Muscle layer of colon (tissue), 2 donors: ENCODE data around the gene PAXX.

Experiments used
- H3K27ac ChIP-seq: one replicate; pipeline ENCODE4 v1.7.0; 2013; ENCODE audit warnings: low read depth, mild to moderate bottlenecking, low read length, moderate library complexity
- H3K27me3 ChIP-seq, 2 donors: one replicate each; pipeline ENCODE4 v1.7.0; 2013; ENCODE audit warnings: low read length in 2 of 2, mild to moderate bottlenecking in 2 of 2; ENCODE audit not compliant: insufficient read depth in 2 of 2, control insufficient read depth in 1 of 2
- H3K36me3 ChIP-seq: one replicate; pipeline ENCODE4 v1.7.0; 2013; ENCODE audit warnings: mild to moderate bottlenecking, low read length; ENCODE audit not compliant: insufficient read depth
- H3K4me1 ChIP-seq: one replicate; pipeline ENCODE4 v1.7.0; 2013; ENCODE audit warnings: mild to moderate bottlenecking, low read length; ENCODE audit not compliant: insufficient read depth
- H3K4me3 ChIP-seq, 2 donors: one replicate each; pipeline ENCODE4 v1.7.0; 2013; ENCODE audit warnings: low read length in 2 of 2, low read depth in 1 of 2, mild to moderate bottlenecking in 1 of 2, moderate library complexity in 1 of 2
- H3K9ac ChIP-seq: one replicate; pipeline ENCODE4 v1.7.0; 2013; ENCODE audit warnings: low read length
- H3K9me3 ChIP-seq: one replicate; pipeline ENCODE4 v1.7.0; 2013; ENCODE audit warnings: mild to moderate bottlenecking, low read length
- donor health status: abdominal sarcoma.
- donor health status: Adenocarcinoma of cecum.

Gene PAXX, protein sequence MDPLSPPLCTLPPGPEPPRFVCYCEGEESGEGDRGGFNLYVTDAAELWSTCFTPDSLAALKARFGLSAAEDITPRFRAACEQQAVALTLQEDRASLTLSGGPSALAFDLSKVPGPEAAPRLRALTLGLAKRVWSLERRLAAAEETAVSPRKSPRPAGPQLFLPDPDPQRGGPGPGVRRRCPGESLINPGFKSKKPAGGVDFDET

DNA sequence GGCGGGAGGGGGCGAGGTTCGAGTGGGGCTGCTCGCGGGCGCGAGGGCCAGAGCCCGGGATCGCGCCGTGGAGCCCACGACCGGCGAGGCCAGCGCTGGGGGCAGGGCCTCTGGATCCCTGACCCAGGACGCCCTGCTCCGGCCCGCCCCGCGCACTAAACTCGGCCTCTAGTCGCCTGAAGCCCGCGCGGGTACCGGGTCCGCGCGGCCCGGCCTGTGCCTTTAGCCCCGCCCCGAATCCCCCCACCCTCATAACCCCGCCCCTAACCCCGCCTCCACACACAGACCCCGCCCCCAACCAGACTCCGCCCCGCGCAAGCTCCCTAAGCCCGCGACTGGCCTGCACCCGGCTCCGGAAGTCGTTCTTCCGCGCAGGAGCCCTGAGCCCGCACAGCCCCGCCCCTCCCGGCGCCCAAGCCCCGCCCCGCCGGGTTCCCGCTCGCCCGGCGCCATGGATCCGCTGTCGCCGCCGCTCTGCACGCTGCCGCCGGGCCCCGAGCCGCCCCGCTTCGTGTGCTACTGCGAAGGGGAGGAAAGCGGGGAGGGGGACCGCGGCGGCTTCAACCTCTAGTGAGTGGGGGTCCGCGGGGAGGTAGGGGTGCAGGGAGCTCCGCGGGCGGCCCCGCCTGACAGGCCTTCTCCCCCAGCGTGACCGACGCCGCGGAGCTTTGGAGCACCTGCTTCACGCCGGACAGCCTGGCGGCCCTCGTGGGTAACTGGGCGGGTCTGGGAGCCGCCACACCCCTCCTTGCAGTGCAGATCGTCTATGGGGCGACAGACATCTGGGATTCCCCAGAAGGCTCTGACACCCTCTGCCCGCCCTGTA is at the start of gene PAXX:
Gene PAXX, plus strand, starts transcription at position 430 of the 826 bp plus-strand sequence. Its CDS starts 22 bp downstream, at position 452.
- peak within 1 kb of the TSS; percentile 76 for H3K27ac ChIP-seq
- no peaks in the 10 kb centered on the region for H3K36me3 ChIP-seq
- H3K9me3 ChIP-seq = no peaks in the 10 kb centered on the region
- H3K27me3 ChIP-seq = peaks cover 12 to 42% of the 10 kb centered on the region in 2 donors
- peaks cover 17% of the 10 kb centered on the region for H3K4me1 ChIP-seq
- H3K4me3 ChIP-seq = peak within 1 kb of the TSS; percentile 81 to 84
- no peak within 1 kb of the TSS for H3K9ac ChIP-seq

DNA sequence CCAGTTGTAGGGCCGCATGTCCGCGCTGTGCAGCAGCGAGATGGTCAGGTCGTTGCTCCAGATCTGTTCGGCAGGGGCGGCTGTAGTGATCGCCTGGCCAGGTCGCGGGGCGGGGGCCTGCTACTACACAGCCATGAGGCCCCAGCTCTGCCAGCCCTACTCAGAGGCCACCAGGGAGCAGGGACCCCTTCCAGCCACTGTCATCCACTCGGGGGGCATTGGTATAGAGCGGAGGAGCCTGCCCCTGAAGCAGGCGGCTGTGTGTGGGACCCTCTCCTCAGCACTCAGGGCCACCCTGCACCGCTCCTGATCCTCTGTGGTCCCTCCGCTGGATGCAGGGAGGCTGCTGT is 49.4 kb upstream of the PAXX start:
- Histone ChIP-seq H3K9me3 (no peaks in the 10 kb centered on the region), H3K27me3 (no peaks in the 10 kb centered on the region), H3K9ac (no peak overlapping the region), H3K4me1 (peaks cover 12% of the 10 kb centered on the region), H3K27ac (no peak overlapping the region), H3K36me3 (peaks cover 32% of the 10 kb centered on the region), H3K4me3 (peak overlapping the region in 1 of 2 donors; percentile 75)

DNA sequence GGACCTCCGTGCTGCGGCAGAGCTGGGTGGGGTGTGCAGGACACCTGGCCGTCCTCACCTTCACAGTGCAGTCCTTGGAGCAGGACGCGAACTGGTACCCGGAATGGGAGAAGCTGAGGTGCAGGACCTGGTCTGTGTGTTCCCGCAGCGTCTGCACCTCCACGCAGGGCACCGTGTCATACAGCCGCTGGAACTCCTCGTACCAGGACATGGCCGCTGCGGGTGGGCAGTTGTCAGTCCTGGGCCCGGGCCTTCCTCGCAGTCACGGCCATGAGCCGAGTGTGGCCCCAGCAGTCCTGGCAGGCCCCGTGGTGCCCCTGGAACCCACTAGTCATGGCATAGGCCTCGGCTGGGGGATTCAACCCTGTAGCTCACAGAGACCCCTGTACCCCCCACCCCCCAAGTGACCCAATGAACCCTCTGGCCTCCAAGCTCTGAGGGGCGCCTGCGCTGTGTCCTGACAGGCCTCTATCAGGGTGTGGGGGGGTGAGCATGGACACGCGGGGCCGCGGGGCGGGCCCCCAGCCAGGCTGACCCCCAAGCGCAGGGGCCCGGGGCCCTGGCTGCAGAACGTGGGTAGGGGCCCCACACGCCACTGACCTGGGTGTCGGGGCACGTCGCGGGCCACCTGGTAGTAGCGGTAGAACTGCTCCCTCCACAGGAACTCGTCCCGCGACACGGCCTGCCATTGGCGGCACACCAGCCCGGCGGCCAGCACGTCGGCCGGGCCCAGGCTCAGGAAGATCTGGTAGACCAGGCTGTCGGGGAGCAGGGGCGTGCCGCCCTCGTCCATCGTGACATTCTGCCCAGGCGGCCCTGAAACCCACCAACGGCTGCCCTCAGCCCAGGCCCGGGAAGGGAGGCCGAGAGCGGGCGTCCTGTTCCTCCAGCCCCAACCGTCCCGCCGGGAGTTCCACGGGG is 48.7 kb upstream of the PAXX start:
- Histone ChIP-seq H3K4me1 (peaks cover 12% of the 10 kb centered on the region), H3K27me3 (no peaks in the 10 kb centered on the region), H3K4me3 (peak overlapping the region; percentile 75 to 76), H3K27ac (peak overlapping the region; percentile 70), H3K9ac (no peak overlapping the region), H3K36me3 (peaks cover 32% of the 10 kb centered on the region), H3K9me3 (no peaks in the 10 kb centered on the region)

DNA sequence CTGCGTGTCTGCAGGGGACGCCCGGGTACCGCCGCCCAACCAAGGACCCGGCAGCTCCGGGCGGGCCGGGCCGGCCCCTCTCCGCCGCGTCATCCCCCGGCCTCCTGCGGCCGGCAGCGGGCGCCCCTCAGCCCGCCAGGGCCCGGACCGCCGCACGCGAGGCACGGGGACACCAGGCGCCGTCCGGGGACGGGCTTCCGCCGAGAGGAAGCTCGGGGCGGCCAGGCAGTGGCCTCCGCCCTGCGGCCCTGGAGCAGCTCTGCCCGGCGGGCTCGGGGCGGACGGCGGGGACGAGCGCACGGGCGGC is 48.1 kb upstream of the PAXX start:
- no peaks in the 10 kb centered on the region for H3K9me3 ChIP-seq
- no peak overlapping the region for H3K9ac ChIP-seq
- H3K36me3 ChIP-seq = peaks cover 32% of the 10 kb centered on the region
- peak overlapping the region; percentile 75 to 76 for H3K4me3 ChIP-seq
- peak overlapping the region; percentile 70 for H3K27ac ChIP-seq
- H3K4me1 ChIP-seq = peaks cover 12% of the 10 kb centered on the region
- H3K27me3 ChIP-seq = no peaks in the 10 kb centered on the region

DNA sequence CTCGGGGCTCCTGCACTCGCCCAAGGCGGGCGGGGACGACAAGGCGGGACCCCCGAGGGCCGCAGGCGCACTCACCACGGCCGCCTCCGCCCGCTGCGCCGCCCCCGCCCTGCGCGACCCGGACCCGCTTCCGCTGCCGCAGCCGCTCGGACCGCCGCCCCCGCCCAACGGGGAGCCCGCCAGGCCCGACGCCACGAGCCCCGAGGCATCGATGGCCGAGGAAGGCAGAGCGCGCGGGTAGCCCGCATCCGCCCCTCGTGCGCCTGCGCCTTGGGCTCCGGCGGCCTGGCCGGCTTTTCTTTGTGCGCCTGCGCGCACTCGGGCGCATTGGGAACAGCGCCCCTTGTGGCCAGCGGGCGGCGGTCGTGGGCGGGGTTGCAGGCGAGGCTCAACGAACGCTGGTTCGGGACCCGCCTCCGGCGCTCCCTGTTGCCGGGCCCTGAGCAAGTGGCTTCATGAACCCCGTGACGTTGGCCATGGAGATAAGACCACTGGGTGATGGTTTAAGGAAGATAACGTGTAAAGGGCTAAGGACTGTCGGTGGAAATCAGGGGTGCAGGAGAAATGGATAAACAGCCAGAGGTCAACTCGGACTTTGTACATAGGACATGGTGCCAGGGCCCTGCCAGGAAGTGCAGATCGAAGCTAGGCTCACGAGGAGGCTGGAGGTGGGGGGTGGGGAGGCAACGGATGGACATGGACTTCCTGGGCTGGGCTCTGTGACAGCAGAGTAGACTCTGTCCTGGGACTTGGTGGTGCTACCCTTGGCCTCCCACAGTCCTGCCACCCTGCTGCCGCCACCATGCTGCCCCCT is 47.5 kb upstream of the PAXX start, which contains the start of the genes C8G and FBXW5:
Gene C8G, plus strand, starts transcription at position 725 of the 814 bp plus-strand sequence. Its CDS starts 78 bp downstream, at position 803.
Gene FBXW5, minus strand, starts transcription at position 220 of the 814 bp plus-strand sequence. CDS start 655 bp downstream, outside the sequence.
- peaks cover 30% of the 10 kb centered on the region for H3K36me3 ChIP-seq
- no peaks in the 10 kb centered on the region for H3K9me3 ChIP-seq
- H3K9ac ChIP-seq = no peak within 1 kb of the TSS
- no peaks in the 10 kb centered on the region for H3K27me3 ChIP-seq
- peaks cover 12% of the 10 kb centered on the region for H3K4me1 ChIP-seq
- H3K4me3 ChIP-seq = peak within 1 kb of the TSS; percentile 75 to 76
- H3K27ac ChIP-seq = peak within 1 kb of the TSS; percentile 70

DNA sequence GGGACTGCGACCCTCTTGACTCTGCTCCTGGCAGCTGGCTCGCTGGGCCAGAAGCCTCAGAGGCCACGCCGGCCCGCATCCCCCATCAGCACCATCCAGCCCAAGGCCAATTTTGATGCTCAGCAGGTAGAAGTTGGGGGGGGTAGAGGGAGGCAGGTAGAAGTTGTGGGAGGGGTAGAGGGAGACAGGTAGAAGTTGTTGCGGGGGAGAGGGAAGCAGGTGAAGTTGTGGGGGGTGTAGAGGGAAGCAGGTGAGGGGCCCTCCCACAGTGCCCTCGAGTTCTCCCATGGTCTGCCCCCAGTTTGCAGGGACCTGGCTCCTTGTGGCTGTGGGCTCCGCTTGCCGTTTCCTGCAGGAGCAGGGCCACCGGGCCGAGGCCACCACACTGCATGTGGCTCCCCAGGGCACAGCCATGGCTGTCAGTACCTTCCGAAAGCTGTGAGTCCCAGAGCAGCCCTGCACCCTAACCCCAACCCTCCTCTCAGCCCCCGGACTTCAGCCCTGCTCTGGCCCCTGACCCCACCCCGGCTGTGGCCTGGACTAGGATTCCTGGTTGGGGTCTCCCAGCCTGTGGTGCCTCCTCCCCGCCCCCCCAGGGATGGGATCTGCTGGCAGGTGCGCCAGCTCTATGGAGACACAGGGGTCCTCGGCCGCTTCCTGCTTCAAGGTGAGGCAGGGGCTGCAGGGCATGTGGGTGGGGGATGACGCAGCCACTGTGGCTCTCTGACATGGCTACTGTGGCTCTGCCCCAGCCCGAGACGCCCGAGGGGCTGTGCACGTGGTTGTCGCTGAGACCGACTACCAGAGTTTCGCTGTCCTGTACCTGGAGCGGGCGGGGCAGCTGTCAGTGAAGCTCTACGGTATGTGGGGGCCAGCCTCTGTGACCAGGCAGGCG is 46.6 kb upstream of the PAXX start:
- no peaks in the 10 kb centered on the region for H3K27me3 ChIP-seq
- H3K4me1 ChIP-seq = peaks cover 12% of the 10 kb centered on the region
- H3K9ac ChIP-seq = no peak overlapping the region
- no peak overlapping the region for H3K27ac ChIP-seq
- peaks cover 24% of the 10 kb centered on the region for H3K36me3 ChIP-seq
- H3K4me3 ChIP-seq = no peak overlapping the region
- H3K9me3 ChIP-seq = no peaks in the 10 kb centered on the region

DNA sequence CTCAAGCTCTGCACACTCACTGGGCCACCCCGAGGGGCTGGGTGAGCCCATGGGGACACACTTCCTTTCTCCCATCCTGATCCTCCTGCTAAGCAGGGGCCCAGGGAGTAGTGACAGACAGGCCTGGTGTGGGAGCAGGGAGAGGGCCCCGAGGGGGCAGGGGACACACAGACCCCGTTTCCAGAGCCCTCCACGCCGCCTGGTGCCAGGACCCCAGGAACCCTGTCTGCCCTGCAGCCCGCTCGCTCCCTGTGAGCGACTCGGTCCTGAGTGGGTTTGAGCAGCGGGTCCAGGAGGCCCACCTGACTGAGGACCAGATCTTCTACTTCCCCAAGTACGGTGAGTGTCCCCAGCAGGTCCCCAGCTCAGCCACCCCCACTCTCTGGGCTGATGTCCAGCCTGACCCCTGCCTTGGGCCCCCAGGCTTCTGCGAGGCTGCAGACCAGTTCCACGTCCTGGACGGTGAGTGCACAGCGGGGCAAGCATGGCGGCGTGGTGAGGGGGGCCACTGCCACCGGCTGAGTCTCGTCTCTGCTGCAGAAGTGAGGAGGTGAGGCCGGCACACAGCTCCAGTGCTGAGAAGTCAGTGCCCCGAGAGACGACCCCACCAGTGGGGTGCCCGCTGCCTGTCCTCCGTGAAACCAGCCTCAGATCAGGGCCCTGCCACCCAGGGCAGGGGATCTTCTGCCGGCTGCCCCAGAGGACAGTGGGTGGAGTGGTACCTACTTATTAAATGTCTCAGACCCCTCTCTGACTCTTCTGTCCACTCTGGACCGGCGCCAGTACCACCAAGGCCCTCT is 45.8 kb upstream of the PAXX start:
- no peak overlapping the region for H3K9ac ChIP-seq
- peaks cover 12% of the 10 kb centered on the region for H3K4me1 ChIP-seq
- H3K4me3 ChIP-seq = no peak overlapping the region
- peaks cover 17% of the 10 kb centered on the region for H3K36me3 ChIP-seq
- H3K27ac ChIP-seq = no peak overlapping the region
- no peaks in the 10 kb centered on the region for H3K27me3 ChIP-seq
- H3K9me3 ChIP-seq = no peaks in the 10 kb centered on the region

DNA sequence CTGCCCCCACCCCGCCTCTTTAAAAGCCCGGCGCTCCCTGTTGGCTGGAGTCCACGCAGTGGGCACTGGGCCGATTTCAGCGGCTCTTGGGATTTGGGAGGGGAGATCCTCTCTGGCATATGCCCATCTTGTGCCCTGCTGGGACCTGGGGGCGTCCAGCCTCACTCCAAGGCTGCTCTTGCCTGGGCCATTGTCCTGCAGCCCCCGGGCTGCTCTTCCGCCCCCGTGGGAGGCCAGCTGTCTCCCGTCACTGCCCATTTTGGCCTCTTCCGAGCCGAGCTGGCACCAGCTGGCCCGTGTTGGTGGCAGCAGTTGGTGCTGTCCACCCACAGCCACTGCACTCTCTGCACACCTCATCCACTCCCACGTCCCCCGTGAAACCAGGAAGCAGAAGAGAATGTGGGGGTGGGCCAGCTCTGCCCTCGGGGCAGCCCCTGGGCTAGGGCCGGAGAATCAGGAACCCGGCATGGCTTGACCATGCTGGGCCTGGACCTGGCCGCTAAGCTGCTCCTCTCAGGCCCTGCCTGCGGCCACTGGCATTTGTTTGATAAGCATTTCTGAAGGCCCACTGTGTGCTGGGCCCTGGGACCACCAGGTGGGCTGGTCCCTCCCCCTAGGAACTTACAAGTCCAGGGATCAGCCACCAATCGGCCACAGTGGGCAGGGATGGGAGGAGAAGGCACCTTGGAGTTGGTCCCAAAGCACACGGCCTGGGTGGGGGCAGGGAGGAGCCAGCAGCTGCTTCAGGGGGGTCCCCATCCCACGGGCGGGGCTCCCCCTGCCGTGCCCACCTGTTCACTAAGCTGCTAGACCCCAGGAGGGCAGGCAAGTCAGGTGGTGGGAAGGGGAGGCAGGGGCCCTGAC is 45.0 kb upstream of the PAXX start:
- Histone ChIP-seq H3K27ac (no peak overlapping the region), H3K9ac (no peak overlapping the region), H3K36me3 (peaks cover 9% of the 10 kb centered on the region), H3K4me3 (no peak overlapping the region), H3K9me3 (no peaks in the 10 kb centered on the region), H3K27me3 (no peaks in the 10 kb centered on the region), H3K4me1 (peaks cover 12% of the 10 kb centered on the region)

DNA sequence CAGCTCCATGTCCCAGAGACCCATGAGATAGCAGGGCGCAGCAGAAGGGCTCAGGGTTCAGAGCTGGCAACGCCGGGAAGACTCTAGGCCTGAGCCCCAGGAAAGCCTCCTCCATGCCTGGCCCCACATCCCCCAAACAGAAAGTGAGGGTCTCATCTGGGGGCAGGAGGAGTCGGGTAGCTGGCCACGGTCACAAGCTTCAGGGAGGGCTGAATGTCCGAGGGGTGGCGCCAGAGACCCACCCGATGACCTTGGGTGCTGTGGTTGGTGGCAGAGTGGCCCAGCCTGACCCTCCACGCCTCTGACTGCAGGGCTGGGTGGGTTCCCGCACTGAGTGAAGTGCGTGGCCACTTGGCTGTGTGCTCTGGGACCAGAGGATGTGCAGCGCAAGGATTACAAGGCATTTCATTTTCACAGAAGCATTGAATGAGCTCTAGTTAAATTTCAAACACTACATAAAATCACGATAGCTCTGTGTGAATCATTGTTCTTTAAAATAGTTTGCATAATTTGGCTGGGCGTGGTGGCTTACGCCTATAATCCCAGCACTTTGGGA is 44.2 kb upstream of the PAXX start:
- H3K9me3 ChIP-seq = no peaks in the 10 kb centered on the region
- H3K27me3 ChIP-seq = no peaks in the 10 kb centered on the region
- H3K4me1 ChIP-seq = peaks cover 8% of the 10 kb centered on the region
- peaks cover 1% of the 10 kb centered on the region for H3K36me3 ChIP-seq
- H3K4me3 ChIP-seq = no peak overlapping the region
- H3K27ac ChIP-seq = no peak overlapping the region
- H3K9ac ChIP-seq = no peak overlapping the region
